PC-9 (cell line): ENCODE data around the gene IRAK2. TPM values are rescaled to one million over a fixed set of nuclear protein-coding genes. Genes with fewer than 3 reads are reported as not detected.

Experiments
- BruUV-seq: library from RNA; stranded (reverse); fragments of 400-500 nt; replicated peaks from 2 replicates; lab custom pipeline; 2021; lab: Mats Ljungman, UMichigan
- CTCF ChIA-PET: fragments of 300-600 bp; sonication (Branson Sonifier 250); formaldehyde crosslinking; loops from one replicate; lab custom pipeline; 2022; ENCODE audit warnings: antibody characterized with exemption; lab: Charles Lee
- POLR2A ChIA-PET: fragments of 300-600 bp; sonication (Branson Sonifier 250); formaldehyde crosslinking; loops from one replicate; lab custom pipeline; 2022; ENCODE audit warnings: antibody characterized with exemption; ENCODE audit not compliant: unreplicated experiment; lab: Charles Lee
- DNase-seq, 2 experiments: peaks; one replicate each; pipeline versions ENCODE4 v3.0.0 to v3.0.0-alpha.2; 2015 to 2022; ENCODE audit warnings: mixed read lengths in 1 of 2
- H2AFZ ChIP-seq: fragments of 200-600 bp; sonication (generic); 2 replicates; pipeline ENCODE4 v1.8.1; 2017; ENCODE audit warnings: antibody characterized with exemption
- H3F3A ChIP-seq: fragments of 200-600 bp; sonication (generic); 2 replicates; pipeline ENCODE4 v1.8.1; 2017; ENCODE audit warnings: antibody characterized with exemption, mild to moderate bottlenecking, low read depth; ENCODE audit not compliant: insufficient read depth
- H3K27ac ChIP-seq: fragments of 200-600 bp; sonication (generic); 2 replicates; pipeline ENCODE4 v1.6.1; 2016; ENCODE audit warnings: mixed run types
- H3K27me3 ChIP-seq: fragments of 200-600 bp; sonication (generic); 2 replicates; pipeline ENCODE4 v1.6.1; 2016; ENCODE audit warnings: low read depth, mixed run types; ENCODE audit not compliant: insufficient read depth
- H3K36me3 ChIP-seq: fragments of 200-600 bp; sonication (generic); 2 replicates; pipeline ENCODE4 v1.6.1; 2016; ENCODE audit warnings: low read depth, mixed run types
- H3K4me1 ChIP-seq: fragments of 200-600 bp; sonication (generic); replicated peaks from 2 replicates; pipeline ENCODE4 v1.6.1; 2016; ENCODE audit warnings: mixed run types; ENCODE audit not compliant: insufficient read depth
- H3K4me2 ChIP-seq: fragments of 200-600 bp; sonication (generic); 2 replicates; pipeline ENCODE4 v1.6.1; 2017; ENCODE audit warnings: mixed run types
- H3K4me3 ChIP-seq: fragments of 200-600 bp; sonication (generic); 2 replicates; pipeline ENCODE4 v1.6.1; 2016; ENCODE audit warnings: mixed run types
- H3K79me2 ChIP-seq: fragments of 200-600 bp; sonication (generic); 2 replicates; pipeline ENCODE4 v1.6.1; 2017; ENCODE audit warnings: low read depth, mixed run types
- H3K9me2 ChIP-seq: fragments of 200-600 bp; sonication (generic); 2 replicates; pipeline ENCODE4 v1.8.1; 2017; ENCODE audit warnings: mild to moderate bottlenecking; ENCODE audit not compliant: insufficient read depth
- H3K9me3 ChIP-seq: fragments of 200-600 bp; sonication (generic); 2 replicates; pipeline ENCODE4 v1.8.1; 2016; ENCODE audit warnings: low read depth; ENCODE audit not compliant: insufficient read depth
- H4K20me1 ChIP-seq: fragments of 200-600 bp; sonication (generic); 2 replicates; pipeline ENCODE4 v1.8.1; 2017; ENCODE audit not compliant: insufficient read depth
- EZH2 ChIP-seq: fragments of 200-600 bp; sonication (generic); IDR thresholded peaks from 2 replicates; pipeline ENCODE4 v1.8.0; 2017; ENCODE audit warnings: antibody characterized with exemption, low read depth
- intact Hi-C: fragments of 100-400 bp; cut with micrococcal nuclease; formaldehyde crosslinking; loops from one replicate; pipeline ENCODE4 v1.10.0; 2022; ENCODE audit not compliant: unreplicated experiment
- total RNA-seq: library from RNA; stranded (reverse); gene quantifications from 2 replicates; pipeline ENCODE4 v1.2.3, GENCODE V29; 2021
- TF ChIP-seq, protein P1 (sequence below): fragments of 200-600 bp; sonication (generic); conservative IDR thresholded peaks from 2 replicates; pipeline ENCODE4 v1.6.1; 2017; ENCODE audit warnings: mixed run types, antibody characterized with exemption, mild to moderate bottlenecking, moderate library complexity

Gene IRAK2
- total RNA-seq, 1 experiment from 2014 or later = 2.7 TPM

DNA sequence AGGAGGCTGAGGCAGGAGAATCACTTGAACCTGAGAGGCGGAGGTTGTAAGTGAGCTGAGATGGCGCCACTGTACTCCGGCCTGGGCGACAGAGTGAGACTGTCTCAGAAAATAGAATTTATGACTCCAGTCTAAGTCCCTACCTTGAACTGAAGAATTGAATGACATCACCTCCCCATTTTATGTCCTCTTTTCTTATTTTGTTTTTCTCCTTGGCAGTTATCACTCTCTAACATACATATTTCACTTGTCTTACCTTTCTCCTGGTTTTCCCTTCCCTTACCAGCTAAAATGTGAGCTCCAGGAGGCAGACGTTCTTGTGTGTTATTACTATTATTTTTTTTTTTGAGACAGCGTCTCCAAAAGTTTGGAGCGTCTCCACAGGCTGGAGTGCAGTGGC lies 91.1 kb downstream of the IRAK2 start:
- no peaks in the 10 kb centered on the region for H3K9me2 ChIP-seq
- H4K20me1 ChIP-seq = peaks cover 7% of the 10 kb centered on the region
- CTCF ChIA-PET = interaction anchor here (0.7 kb wide), 1 partner anchor 1910 kb away, joined by 5 read pairs; no protein-coding TSS in a partner anchor
- no peak overlapping the region for H3K4me2 ChIP-seq
- H3K4me3 ChIP-seq = no peak overlapping the region
- POLR2A ChIA-PET = no interaction called here
- BruUV-seq = no TSS peak
- no peaks in the 10 kb centered on the region for H3K9me3 ChIP-seq
- no peaks in the 10 kb centered on the region; the same call in 1 of the 2 replicates for H3F3A ChIP-seq
- TF ChIP-seq EZH2 = no peak
- TF ChIP-seq, protein P1, sequence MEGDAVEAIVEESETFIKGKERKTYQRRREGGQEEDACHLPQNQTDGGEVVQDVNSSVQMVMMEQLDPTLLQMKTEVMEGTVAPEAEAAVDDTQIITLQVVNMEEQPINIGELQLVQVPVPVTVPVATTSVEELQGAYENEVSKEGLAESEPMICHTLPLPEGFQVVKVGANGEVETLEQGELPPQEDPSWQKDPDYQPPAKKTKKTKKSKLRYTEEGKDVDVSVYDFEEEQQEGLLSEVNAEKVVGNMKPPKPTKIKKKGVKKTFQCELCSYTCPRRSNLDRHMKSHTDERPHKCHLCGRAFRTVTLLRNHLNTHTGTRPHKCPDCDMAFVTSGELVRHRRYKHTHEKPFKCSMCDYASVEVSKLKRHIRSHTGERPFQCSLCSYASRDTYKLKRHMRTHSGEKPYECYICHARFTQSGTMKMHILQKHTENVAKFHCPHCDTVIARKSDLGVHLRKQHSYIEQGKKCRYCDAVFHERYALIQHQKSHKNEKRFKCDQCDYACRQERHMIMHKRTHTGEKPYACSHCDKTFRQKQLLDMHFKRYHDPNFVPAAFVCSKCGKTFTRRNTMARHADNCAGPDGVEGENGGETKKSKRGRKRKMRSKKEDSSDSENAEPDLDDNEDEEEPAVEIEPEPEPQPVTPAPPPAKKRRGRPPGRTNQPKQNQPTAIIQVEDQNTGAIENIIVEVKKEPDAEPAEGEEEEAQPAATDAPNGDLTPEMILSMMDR = no peak
- no peaks in the 10 kb centered on the region for H3K27me3 ChIP-seq
- no peak overlapping the region for H2AFZ ChIP-seq
- intact Hi-C loops = no loop called here
- no peak for DNase-seq
- no peak overlapping the region for H3K27ac ChIP-seq
- H3K4me1 ChIP-seq = peaks cover 4% of the 10 kb centered on the region
- H3K36me3 ChIP-seq = peaks cover 17% of the 10 kb centered on the region
- peaks cover 14% of the 10 kb centered on the region for H3K79me2 ChIP-seq

DNA sequence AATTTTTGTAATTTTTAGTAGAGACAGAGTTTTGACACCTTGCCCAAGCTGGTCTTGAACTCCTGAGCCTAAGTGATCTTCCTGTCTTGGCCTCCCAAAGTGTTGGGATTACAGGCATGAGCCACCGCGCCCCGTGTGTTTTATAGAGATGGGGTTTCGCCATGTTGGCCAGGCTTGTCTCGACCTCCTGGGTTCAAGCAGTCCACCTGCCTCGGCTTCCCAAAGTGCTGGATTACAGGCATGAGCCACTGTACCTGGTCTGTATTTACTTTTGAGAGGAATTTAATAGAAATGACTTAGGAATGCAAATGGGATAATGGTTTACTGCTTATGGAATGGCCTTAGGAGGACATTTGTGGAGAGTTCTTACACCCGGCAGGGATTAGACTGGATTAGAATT lies 94.3 kb downstream of the IRAK2 start:
- H3K9me2 ChIP-seq = no peaks in the 10 kb centered on the region
- no peak for DNase-seq
- H3F3A ChIP-seq = peaks cover 3% of the 10 kb centered on the region; the same call in 1 of the 2 replicates
- intact Hi-C loops = no loop called here
- BruUV-seq = no TSS peak
- H4K20me1 ChIP-seq = peaks cover 15% of the 10 kb centered on the region
- no peak overlapping the region for H2AFZ ChIP-seq
- POLR2A ChIA-PET = no interaction called here
- peaks cover 14% of the 10 kb centered on the region for H3K79me2 ChIP-seq
- no peaks in the 10 kb centered on the region for H3K9me3 ChIP-seq
- no peaks in the 10 kb centered on the region for H3K27me3 ChIP-seq
- H3K27ac ChIP-seq = no peak overlapping the region
- H3K4me2 ChIP-seq = no peak overlapping the region
- CTCF ChIA-PET = no interaction called here
- no peaks in the 10 kb centered on the region for H3K4me1 ChIP-seq
- peaks cover 22% of the 10 kb centered on the region for H3K36me3 ChIP-seq
- TF ChIP-seq, protein P1 = no peak
- TF ChIP-seq EZH2 = no peak
- no peak overlapping the region for H3K4me3 ChIP-seq

DNA sequence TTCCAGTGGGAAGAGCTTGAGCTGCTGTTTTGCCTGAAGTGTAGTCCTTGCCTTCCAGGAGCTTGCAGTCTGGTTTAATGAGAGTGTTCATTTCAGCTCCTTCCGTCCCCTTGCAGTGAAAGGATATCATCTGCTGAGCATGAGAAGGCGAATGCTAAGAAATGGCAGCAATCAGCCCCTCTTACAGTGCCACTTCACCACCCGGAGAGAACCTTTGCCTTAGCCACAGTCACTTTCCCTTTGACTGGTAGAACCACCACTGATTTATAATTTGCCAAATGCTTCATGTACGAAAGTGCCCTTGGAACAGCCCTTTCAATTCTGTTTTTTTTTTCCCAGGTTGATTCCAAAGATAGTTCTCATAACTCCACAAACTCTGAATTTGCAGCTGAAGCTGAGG lies 95.1 kb downstream of the IRAK2 start:
- no peak for DNase-seq
- H4K20me1 ChIP-seq = peaks cover 18% of the 10 kb centered on the region
- H3K27ac ChIP-seq = no peak overlapping the region
- H2AFZ ChIP-seq = no peak overlapping the region
- H3F3A ChIP-seq = peaks cover 3% of the 10 kb centered on the region; the same call in 1 of the 2 replicates
- H3K4me2 ChIP-seq = no peak overlapping the region
- CTCF ChIA-PET = no interaction called here
- TF ChIP-seq, protein P1 = no peak
- no peak for TF ChIP-seq EZH2
- POLR2A ChIA-PET = no interaction called here
- peaks cover 21% of the 10 kb centered on the region for H3K79me2 ChIP-seq
- BruUV-seq = no TSS peak
- no peaks in the 10 kb centered on the region for H3K27me3 ChIP-seq
- H3K9me3 ChIP-seq = no peaks in the 10 kb centered on the region
- H3K4me1 ChIP-seq = no peaks in the 10 kb centered on the region
- no peak overlapping the region for H3K4me3 ChIP-seq
- H3K36me3 ChIP-seq = peaks cover 22% of the 10 kb centered on the region
- no peaks in the 10 kb centered on the region for H3K9me2 ChIP-seq
- intact Hi-C loops = no loop called here
